KBM-7 (cell line): ENCODE measurements around the gene BMP10.

ENCODE experiments used
- DNase-seq: peaks from one replicate; pipeline ENCODE4 v3.0.0-alpha.2; 2015
- in situ Hi-C: fragments of 300-500 bp; cut with MboI; formaldehyde crosslinking; loops from 2 replicates; pipeline ENCODE4 v1.14.3; 2020; ENCODE audit warnings: low sequenced_read_pairs, low pct_unique_long_range_greater_than_20kb, mixed read lengths

The BMP10 gene

DNA sequence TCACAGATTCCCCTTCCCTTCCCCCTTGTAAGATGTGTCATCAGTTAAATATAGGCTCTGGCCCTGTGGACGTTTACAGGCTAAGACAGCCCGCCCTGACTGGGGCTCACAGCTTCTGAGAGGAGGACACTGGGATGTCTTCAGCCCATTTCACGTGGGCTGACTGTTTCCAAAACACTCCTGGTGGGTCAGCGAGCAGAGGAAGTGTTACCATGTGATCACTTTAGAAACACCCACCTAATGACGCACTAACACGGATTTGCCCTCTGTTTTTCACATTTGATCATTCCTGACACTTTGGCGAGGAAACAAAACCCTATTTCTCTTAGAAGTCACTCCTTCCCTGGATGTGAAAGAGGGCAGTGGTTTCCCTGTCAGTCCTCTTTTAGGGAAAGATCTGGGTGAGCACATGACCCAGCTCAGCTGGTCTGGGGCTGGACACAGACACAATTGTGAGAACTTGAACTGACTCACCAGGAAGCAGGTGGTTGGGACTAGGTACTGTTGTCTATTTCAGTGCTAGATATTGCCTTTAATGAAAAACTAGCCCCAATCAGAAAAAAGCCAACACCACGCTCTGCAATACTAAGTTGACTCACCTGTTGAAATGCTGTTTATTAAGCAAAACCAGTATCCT, 38.8 kb downstream of the BMP10 start:
- DNase-seq: peak; percentile 78

DNA sequence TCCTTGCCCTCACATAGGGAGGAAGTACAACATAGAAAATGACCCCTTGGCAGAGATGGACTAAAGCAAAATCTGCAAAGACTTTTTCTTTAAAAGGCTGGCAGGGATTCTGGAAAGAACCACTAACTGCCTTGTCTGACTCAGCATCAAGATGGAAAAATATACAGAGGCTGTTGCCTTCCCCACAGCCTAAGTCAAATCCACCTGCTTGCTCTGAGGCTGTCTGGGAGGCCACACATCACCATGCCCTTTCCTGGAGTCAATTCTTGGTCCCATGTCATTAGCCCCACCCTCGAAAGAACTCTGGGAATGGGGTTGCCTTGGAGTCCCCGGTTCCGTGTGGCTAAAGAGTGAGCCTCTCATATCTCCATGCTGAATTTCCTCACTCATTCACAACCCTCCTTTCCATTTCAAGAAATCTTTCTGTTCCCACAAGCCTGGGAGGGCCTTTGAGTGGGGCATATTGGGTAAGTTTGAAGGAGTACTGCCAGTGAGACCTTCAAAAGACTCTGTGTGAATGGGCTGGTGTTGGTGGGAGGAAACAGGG, 39.4 kb downstream of the BMP10 start:
- no peak for DNase-seq
- in situ Hi-C loops: no loop called here

More for the DNA sequence above, 38.8 kb downstream of the BMP10 start:
- in situ Hi-C loops: no loop called here

DNA sequence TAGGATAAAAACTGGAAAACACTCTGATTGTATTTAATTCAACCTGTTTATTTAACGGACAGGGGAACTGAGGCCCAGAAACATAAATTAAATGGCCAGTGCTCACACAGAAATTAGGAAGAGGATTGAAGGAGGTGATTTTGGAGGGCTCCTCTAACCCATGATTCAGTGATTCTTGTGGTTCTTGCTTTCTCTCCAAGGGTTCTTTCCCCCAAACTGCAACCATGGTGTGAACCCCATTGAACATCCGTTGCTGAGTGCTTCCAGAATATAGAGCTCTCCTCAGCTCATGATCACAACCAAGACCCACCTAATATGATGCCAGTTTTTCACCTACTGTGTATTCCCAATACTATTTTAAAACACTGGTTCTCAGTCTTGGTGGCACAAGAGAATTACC, 41.4 kb downstream of the BMP10 start:
- in situ Hi-C loops: no loop called here
- no peak for DNase-seq

DNA sequence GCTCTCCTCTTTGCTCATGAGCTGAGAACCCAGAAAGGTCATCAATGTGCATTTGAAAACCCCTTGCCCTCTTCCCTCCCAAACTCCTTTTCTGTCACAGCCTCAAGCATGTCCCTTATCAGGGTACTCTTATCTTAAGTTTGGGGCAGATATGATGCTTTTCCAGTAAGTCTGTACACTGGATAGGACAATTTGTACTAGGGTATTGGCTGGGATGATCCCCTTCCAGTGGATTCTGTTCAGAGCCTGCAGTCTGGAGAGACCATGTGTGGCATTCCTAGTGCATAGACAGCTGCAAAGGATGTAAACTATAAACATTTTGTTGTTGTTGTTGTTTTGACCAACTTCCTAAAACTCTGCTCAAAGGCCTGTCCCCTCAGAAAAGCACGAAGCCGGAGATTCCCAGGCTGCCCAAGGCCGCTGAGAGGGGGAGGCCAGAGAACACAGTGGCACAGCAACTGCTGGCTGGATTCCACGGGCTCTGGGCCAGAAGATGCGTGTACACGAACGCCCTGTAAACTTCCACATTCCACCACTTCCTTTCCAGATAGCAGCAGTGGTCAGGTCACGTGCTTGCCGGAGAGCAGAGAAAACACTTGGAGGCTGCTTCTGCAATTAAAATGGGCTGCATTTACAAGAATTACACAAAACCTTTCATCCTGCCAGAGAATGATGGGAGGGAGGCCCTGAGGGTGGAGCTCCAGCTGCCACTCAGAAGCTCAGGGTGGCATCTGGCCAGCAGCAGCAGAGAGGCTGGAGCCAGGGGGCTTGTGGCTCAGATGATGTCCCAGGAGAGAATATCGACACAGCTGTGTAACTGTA, 42.1 kb downstream of the BMP10 start:
- peak; percentile 99 for DNase-seq
- in situ Hi-C loops: no loop called here

DNA sequence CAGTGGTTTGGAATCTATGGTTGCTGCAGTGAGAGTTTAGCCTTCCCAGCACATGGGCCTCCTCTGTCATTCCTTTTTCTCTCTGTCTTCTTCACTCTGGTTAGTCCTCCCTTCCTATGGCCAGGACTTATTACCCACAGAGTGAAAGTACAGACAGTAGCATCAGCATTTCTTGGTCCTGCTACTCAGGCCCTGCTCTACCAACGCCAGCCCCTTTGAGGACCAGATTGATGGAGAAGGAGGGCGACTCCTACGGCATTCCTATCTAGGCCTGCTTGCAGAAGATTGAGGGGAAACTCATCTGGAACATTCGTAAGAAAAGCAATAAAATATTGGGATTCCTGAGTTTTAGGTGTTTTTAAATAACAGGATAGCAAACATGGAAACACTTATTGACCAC, 43.5 kb downstream of the BMP10 start:
- no peak for DNase-seq
- in situ Hi-C loops: no loop called here

DNA sequence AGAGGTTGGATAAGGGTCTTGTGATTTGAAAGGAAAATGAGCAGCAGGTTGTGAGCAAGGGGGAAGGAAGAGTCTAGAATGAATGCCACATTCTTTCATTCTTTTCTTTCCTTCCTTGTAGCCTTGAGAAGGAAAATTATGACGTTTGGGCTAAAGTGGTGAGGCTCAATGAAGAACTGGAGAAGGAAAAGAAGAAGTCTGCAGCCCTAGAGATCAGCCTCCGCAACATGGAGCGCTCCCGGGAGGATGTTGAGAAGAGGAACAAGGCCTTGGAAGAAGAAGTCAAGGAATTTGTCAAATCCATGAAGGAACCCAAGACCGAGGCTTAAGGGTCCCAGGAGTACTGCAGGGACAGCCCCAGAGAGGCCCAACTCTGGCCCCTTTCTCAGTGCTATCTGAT, 45.3 kb downstream of the BMP10 start:
- no peak for DNase-seq
- in situ Hi-C loops: no loop called here

DNA sequence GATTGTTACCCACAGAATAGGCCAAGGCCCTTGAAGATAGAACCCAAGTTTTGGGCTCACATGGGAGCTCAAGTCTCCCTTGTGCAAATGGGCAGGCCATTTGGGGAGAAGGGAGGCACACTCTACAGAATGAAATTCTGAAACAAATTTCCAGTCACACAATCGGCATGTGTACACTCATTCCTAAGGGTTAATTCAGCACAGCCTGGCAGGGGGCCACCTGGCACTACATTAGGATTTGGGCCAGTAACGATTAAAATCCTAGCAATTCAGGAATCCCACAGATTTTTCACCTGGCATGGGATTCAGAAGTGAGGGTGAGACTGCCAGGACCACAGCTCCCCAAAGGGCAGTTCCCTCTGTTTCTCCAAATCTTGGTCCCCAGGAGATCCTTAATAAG, 46.4 kb downstream of the BMP10 start:
- no peak for DNase-seq
- in situ Hi-C loops: no loop called here

DNA sequence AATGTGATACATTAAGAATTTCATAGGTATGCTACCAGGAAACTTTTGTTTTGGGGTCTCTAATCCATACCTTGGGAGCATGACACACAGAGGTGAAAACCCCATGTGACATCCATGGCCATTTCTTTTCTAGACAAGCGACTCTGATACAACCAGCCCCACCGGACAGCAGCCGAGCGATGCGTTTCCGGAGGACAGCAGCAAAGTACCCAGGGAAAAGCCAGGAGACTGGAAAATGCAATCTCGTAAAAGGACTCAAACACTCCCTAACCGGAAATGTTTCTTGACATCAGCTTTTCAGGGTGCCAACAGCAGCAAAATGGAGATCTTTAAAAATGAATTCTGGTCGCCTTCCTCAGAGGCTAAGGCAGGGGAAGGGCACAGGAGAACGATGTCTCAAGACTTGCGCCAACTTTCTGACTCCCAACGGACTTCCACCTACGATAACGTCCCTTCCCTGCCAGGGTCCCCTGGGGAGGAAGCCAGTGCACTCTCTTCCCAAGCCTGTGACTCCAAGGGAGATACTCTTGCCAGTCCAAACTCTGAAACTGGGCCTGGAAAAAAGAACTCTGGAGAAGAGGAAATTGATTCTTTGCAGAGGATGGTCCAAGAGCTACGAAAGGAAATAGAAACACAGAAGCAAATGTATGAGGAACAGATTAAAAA, 48.9 kb downstream of the BMP10 start:
- in situ Hi-C loops: no loop called here
- DNase-seq: no peak

DNA sequence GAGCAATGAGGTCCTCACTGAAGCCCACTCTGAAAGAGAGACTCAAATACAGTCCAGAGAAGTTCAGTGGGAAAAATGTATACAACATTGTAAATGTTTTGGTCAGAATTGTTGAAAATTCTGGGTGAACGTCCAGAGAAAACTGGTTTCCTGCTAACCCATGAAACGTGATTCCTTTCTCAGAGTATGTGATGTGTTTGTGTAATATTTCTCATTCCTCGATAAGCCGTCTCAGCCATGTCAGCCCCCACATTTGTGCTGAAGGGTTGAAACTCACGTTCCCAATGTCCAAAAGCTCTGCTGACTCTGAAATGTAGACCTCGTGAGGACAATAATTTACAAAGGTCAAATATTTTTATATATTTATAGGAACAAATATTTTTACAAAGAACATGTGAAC, 51.6 kb downstream of the BMP10 start:
- no peak for DNase-seq
- in situ Hi-C loops: no loop called here

DNA sequence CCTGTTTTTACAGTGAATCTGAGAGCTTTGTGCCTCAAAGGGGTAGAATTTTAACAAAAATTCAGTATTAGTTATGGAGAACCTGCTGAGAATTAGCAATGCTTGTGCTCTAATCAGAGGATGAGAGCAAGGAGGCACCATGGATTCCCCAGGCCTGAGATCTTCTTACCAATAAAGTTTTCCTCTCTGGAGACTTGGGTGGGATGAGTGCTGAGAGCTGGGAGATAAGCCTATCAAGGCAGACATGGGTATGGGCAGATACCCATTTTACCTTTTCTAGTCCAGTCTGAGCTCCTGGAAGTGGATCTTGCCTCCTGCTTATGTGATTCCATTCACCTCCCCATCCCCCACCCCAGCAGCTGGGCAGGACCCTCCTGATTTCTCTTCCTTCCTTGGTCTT, 53.9 kb downstream of the BMP10 start:
- DNase-seq: no peak
- in situ Hi-C loops: no loop called here
